Measurements from ENCODE around the gene IL27RA. TPM values are rescaled to one million over a fixed set of nuclear protein-coding genes. Genes with fewer than 3 reads are reported as not detected.
A peak's percentile ranks its signal among the peaks of the same experiment; 100 is the strongest.

The IL27RA gene
- total RNA-seq, 1 experiment from 2014 or later, result 7.0 TPM

DNA sequence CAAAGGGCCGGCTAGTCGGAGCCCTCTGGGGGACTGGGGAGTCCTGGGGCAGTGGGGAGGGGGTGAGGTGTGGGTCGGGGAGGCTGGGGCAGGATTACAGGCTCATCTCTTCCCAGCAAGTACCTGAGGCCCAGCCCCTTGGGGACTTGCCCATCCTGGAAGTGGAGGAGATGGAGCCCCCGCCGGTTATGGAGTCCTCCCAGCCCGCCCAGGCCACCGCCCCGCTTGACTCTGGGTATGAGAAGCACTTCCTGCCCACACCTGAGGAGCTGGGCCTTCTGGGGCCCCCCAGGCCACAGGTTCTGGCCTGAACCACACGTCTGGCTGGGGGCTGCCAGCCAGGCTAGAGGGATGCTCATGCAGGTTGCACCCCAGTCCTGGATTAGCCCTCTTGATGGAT lies 20.4 kb downstream of the IL27RA start:
- CTCF ChIA-PET, result no interaction called here
- Mint-ChIP-seq H3K4me3 (ENCODE audit: low read depth, unreplicated experiment) (no peak overlapping the region), H3K4me1 (ENCODE audit: low read depth, unreplicated experiment) (no peaks in the 10 kb centered on the region), H3K9me3 (ENCODE audit: low read depth, unreplicated experiment) (no peaks in the 10 kb centered on the region), H3K36me3 (ENCODE audit: insufficient read depth, unreplicated experiment) (peaks cover 24% of the 10 kb centered on the region), H3K27ac (ENCODE audit: unreplicated experiment) (no peak overlapping the region), H3K27me3 (ENCODE audit: unreplicated experiment) (no peaks in the 10 kb centered on the region)
- intact Hi-C loops (cut with micrococcal nuclease; ENCODE audit: unreplicated experiment), result no loop called here
- BruUV-seq (replicated peaks), result no TSS peak
- no peak for DNase-seq
- TF ChIP-seq, protein P1, sequence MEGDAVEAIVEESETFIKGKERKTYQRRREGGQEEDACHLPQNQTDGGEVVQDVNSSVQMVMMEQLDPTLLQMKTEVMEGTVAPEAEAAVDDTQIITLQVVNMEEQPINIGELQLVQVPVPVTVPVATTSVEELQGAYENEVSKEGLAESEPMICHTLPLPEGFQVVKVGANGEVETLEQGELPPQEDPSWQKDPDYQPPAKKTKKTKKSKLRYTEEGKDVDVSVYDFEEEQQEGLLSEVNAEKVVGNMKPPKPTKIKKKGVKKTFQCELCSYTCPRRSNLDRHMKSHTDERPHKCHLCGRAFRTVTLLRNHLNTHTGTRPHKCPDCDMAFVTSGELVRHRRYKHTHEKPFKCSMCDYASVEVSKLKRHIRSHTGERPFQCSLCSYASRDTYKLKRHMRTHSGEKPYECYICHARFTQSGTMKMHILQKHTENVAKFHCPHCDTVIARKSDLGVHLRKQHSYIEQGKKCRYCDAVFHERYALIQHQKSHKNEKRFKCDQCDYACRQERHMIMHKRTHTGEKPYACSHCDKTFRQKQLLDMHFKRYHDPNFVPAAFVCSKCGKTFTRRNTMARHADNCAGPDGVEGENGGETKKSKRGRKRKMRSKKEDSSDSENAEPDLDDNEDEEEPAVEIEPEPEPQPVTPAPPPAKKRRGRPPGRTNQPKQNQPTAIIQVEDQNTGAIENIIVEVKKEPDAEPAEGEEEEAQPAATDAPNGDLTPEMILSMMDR (IDR thresholded peaks at IDR 0.05; ENCODE audit: unreplicated experiment), result no peak

DNA sequence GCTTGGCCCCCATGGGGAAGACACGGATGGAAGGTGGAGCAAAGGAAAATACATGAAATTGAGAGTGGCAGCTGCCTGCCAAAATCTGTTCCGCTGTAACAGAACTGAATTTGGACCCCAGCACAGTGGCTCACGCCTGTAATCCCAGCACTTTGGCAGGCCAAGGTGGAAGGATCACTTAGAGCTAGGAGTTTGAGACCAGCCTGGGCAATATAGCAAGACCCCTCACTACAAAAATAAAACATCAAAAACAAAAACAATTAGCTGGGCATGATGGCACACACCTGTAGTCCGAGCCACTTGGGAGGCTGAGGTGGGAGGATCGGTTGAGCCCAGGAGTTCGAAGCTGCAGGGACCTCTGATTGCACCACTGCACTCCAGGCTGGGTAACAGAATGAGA lies 20.9 kb downstream of the IL27RA start:
- intact Hi-C loops (cut with micrococcal nuclease; ENCODE audit: unreplicated experiment), result no loop called here
- no peaks in the 10 kb centered on the region for H3K9me3 Mint-ChIP-seq (ENCODE audit: low read depth, unreplicated experiment)
- TF ChIP-seq, protein P1 (IDR thresholded peaks at IDR 0.05; ENCODE audit: unreplicated experiment), result no peak
- H3K36me3 Mint-ChIP-seq (ENCODE audit: insufficient read depth, unreplicated experiment), result peaks cover 24% of the 10 kb centered on the region
- no peaks in the 10 kb centered on the region for H3K27me3 Mint-ChIP-seq (ENCODE audit: unreplicated experiment)
- no peak overlapping the region for H3K4me3 Mint-ChIP-seq (ENCODE audit: low read depth, unreplicated experiment)
- CTCF ChIA-PET, result no interaction called here
- H3K4me1 Mint-ChIP-seq (ENCODE audit: low read depth, unreplicated experiment), result no peaks in the 10 kb centered on the region
- DNase-seq, result no peak
- BruUV-seq (replicated peaks), result no TSS peak
- H3K27ac Mint-ChIP-seq (ENCODE audit: unreplicated experiment), result no peak overlapping the region

DNA sequence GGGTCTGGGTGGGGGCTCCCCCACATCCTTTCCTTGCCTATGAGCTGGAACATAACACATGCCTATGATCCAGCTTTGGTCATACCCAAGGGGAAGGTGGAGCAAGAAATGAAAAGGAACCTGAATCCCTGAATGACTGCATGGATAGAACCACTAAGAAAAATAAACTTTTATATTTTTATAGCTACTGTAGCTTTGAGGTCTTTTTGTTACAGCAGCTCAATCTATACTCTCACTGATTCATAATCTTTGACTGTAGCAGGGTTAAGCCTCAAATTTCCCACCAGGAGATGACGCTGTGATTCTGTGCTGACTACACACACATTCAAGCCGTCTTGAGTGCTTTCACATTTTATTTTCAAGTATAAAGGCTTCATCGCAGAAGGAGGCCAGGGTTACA lies 21.5 kb downstream of the IL27RA start:
- Mint-ChIP-seq H3K27ac (ENCODE audit: unreplicated experiment) (no peak overlapping the region), H3K27me3 (ENCODE audit: unreplicated experiment) (no peaks in the 10 kb centered on the region), H3K4me1 (ENCODE audit: low read depth, unreplicated experiment) (no peaks in the 10 kb centered on the region), H3K36me3 (ENCODE audit: insufficient read depth, unreplicated experiment) (peaks cover 28% of the 10 kb centered on the region), H3K9me3 (ENCODE audit: low read depth, unreplicated experiment) (no peaks in the 10 kb centered on the region), H3K4me3 (ENCODE audit: low read depth, unreplicated experiment) (no peak overlapping the region)
- CTCF ChIA-PET, result interaction anchor here (0.6 kb wide), 1 partner anchor 395 kb away, joined by 4 read pairs; no protein-coding TSS in a partner anchor
- intact Hi-C loops (cut with micrococcal nuclease; ENCODE audit: unreplicated experiment), result no loop called here
- TF ChIP-seq, protein P1 (IDR thresholded peaks at IDR 0.05; ENCODE audit: unreplicated experiment), result no peak
- no peak for DNase-seq
- no TSS peak for BruUV-seq (replicated peaks)

DNA sequence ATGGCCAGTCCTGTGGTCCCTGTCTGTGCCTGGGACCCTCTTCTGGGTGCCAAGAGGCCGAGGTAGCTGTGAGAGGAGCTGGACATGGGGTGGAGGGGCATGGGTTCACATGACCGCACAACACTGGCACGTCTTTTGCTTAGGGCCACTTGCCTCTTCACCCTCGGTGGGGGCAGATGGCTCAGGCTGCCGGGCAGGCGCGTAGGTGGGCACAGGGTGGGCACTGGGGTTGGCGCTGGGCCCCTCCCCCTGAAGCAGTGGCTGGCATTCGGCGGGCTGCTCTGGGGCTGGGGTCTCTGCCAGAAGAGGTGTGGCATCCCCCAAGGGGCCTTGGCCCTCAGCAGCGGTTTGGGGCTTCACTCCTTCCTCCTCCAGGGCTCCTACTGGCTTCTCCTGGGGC lies 21.9 kb downstream of the IL27RA start:
- Mint-ChIP-seq H3K4me3 (ENCODE audit: low read depth, unreplicated experiment) (no peak overlapping the region), H3K27me3 (ENCODE audit: unreplicated experiment) (no peaks in the 10 kb centered on the region), H3K9me3 (ENCODE audit: low read depth, unreplicated experiment) (no peaks in the 10 kb centered on the region), H3K27ac (ENCODE audit: unreplicated experiment) (no peak overlapping the region), H3K4me1 (ENCODE audit: low read depth, unreplicated experiment) (no peaks in the 10 kb centered on the region), H3K36me3 (ENCODE audit: insufficient read depth, unreplicated experiment) (peaks cover 28% of the 10 kb centered on the region)
- intact Hi-C loops (cut with micrococcal nuclease; ENCODE audit: unreplicated experiment), result no loop called here
- no peak for DNase-seq
- CTCF ChIA-PET, result interaction anchor here (0.6 kb wide), 1 partner anchor 394 kb away, joined by 4 read pairs; no protein-coding TSS in a partner anchor
- TF ChIP-seq, protein P1 (IDR thresholded peaks at IDR 0.05; ENCODE audit: unreplicated experiment), result no peak
- TSS peak; percentile 92 for BruUV-seq (replicated peaks)

All from Calu3 (cell line).